Adrenal gland (tissue), 5 donors: ENCODE data around the gene ADCY1.

ENCODE experiments used
- CTCF ChIP-seq, 6 experiments: fragments of 450-650 bp in 4 of 6; fragments of 200-600 bp in 2 of 6; sonication (generic) in 1 of 6; IDR thresholded peaks; 1 replicate in 5 of 6; 2 replicates in 1 of 6; pipeline versions ENCODE4 v1.5.1 to v1.8.0; 2016 to 2021; ENCODE audit warnings: antibody characterized with exemption in 6 of 6, mild to moderate bottlenecking in 2 of 6, moderate library complexity in 1 of 6
- POLR2A ChIP-seq, 2 donors: fragments of 450-650 bp; IDR thresholded peaks; one replicate each; pipeline ENCODE4 v1.6.1; 2017; ENCODE audit warnings: antibody characterized with exemption in 2 of 2, mild to moderate bottlenecking in 2 of 2, moderate library complexity in 1 of 2
- donor health status: DM: no; HTN: no; CAD: no.

- TF ChIP-seq CTCF (IDR thresholded peaks at IDR 0.05) (no peak), POLR2A (IDR thresholded peaks at IDR 0.05) (no peak)
These were observed 8.7 kb downstream of the ADCY1 start for GRCh38 chr7:45582868-45583277.
